ENCODE data around the gene ZSCAN21.

GRCh38 chr7:100066953-100067352, 17.4 kb downstream of the ZSCAN21 start:
- TF ChIP-seq CTCF (conservative IDR thresholded peaks at IDR 0.05) (no peak), ZFX (IDR thresholded peaks at IDR 0.05) (peak; percentile 30; the same call in 1 of the 2 replicates)
